GM23248 (cell line): ENCODE data around the gene MYORG.

ENCODE experiments used
- EZH2 ChIP-seq: fragments of 200-600 bp; sonication (generic); IDR thresholded peaks from 2 replicates; pipeline ENCODE4 v1.6.1; 2018; ENCODE audit warnings: antibody characterized with exemption, mild to moderate bottlenecking; ENCODE audit not compliant: insufficient read depth, poor library complexity, severe bottlenecking
- EZH2phosphoT487 ChIP-seq: fragments of 200-600 bp; sonication (generic); IDR thresholded peaks from 2 replicates; pipeline ENCODE4 v1.6.1; 2018; ENCODE audit warnings: antibody characterized with exemption, moderate library complexity, mild to moderate bottlenecking, low read depth; ENCODE audit not compliant: insufficient read depth

GRCh38 chr9:34382879-34383278, 6.2 kb upstream of the MYORG start:
- no peak for TF ChIP-seq EZH2
- TF ChIP-seq EZH2phosphoT487: no peak
